ENCODE data around the gene PLXNB3.

PLXNB3 gene

GRCh38 chrX:153801669-153802068, 37.6 kb downstream of the PLXNB3 start:
- H3K27me3 ChIP-seq (ENCODE audit: insufficient read depth, low read length) = no peaks in the 10 kb centered on the region
- H3K9ac ChIP-seq (ENCODE audit: low read depth, low read length) = no peak overlapping the region
- H3K4me1 ChIP-seq (ENCODE audit: insufficient read depth, low read length) = no peaks in the 10 kb centered on the region
- no peak overlapping the region for H3K4me3 ChIP-seq (ENCODE audit: low read length)
- no peaks in the 10 kb centered on the region for H3K9me3 ChIP-seq (ENCODE audit: insufficient read depth, low read depth, low read length)
- peaks cover 30% of the 10 kb centered on the region for H3K36me3 ChIP-seq (ENCODE audit: insufficient read depth, low read length)
- WGBS = 90% methylated on average over 8 of the region's 8 CpGs
- H3K27ac ChIP-seq (ENCODE audit: low read depth, low read length) = no peak overlapping the region

GRCh38 chrX:153802513-153803045, 38.5 kb downstream of the PLXNB3 start:
- Histone ChIP-seq H3K4me1 (ENCODE audit: insufficient read depth, low read length) (no peaks in the 10 kb centered on the region), H3K27me3 (ENCODE audit: insufficient read depth, low read length) (no peaks in the 10 kb centered on the region), H3K27ac (ENCODE audit: low read depth, low read length) (no peak overlapping the region), H3K9ac (ENCODE audit: low read depth, low read length) (no peak overlapping the region), H3K9me3 (ENCODE audit: insufficient read depth, low read depth, low read length) (no peaks in the 10 kb centered on the region), H3K36me3 (ENCODE audit: insufficient read depth, low read length) (peaks cover 22% of the 10 kb centered on the region), H3K4me3 (ENCODE audit: low read length) (no peak overlapping the region)
- WGBS = 93% methylated on average over 14 of the region's 14 CpGs

GRCh38 chrX:153803211-153804099, 39.4 kb downstream of the PLXNB3 start:
- Histone ChIP-seq H3K9me3 (ENCODE audit: insufficient read depth, low read depth, low read length) (no peaks in the 10 kb centered on the region), H3K4me3 (ENCODE audit: low read length) (no peak overlapping the region), H3K9ac (ENCODE audit: low read depth, low read length) (no peak overlapping the region), H3K4me1 (ENCODE audit: insufficient read depth, low read length) (no peaks in the 10 kb centered on the region), H3K36me3 (ENCODE audit: insufficient read depth, low read length) (peaks cover 15% of the 10 kb centered on the region; the same call in 1 of the 2 replicates), H3K27me3 (ENCODE audit: insufficient read depth, low read length) (no peaks in the 10 kb centered on the region), H3K27ac (ENCODE audit: low read depth, low read length) (no peak overlapping the region)
- 96% methylated on average over 86 of the region's 87 CpGs for WGBS

- H3K27me3 ChIP-seq (ENCODE audit: insufficient read depth, low read length) = no peaks in the 10 kb centered on the region
- H3K9ac ChIP-seq (ENCODE audit: low read depth, low read length) = no peak overlapping the region
- no peak overlapping the region for H3K27ac ChIP-seq (ENCODE audit: low read depth, low read length)
- 95% methylated on average over 34 of the region's 34 CpGs for WGBS
- H3K36me3 ChIP-seq (ENCODE audit: insufficient read depth, low read length) = 0 out of 2 replicates have a peak, but pooled peaks cover 8% of the 10 kb centered on the region
- no peaks in the 10 kb centered on the region for H3K9me3 ChIP-seq (ENCODE audit: insufficient read depth, low read depth, low read length)
- H3K4me1 ChIP-seq (ENCODE audit: insufficient read depth, low read length) = no peaks in the 10 kb centered on the region
- H3K4me3 ChIP-seq (ENCODE audit: low read length) = no peak overlapping the region
These were observed 40.1 kb downstream of the PLXNB3 start for GRCh38 chrX:153804100-153804595.

GRCh38 chrX:153804621-153805020, 40.6 kb downstream of the PLXNB3 start:
- Histone ChIP-seq H3K27me3 (ENCODE audit: insufficient read depth, low read length) (no peaks in the 10 kb centered on the region), H3K36me3 (ENCODE audit: insufficient read depth, low read length) (0 out of 2 replicates have a peak, but pooled peaks cover 7% of the 10 kb centered on the region), H3K9me3 (ENCODE audit: insufficient read depth, low read depth, low read length) (no peaks in the 10 kb centered on the region), H3K27ac (ENCODE audit: low read depth, low read length) (no peak overlapping the region), H3K4me1 (ENCODE audit: insufficient read depth, low read length) (no peaks in the 10 kb centered on the region), H3K9ac (ENCODE audit: low read depth, low read length) (no peak overlapping the region), H3K4me3 (ENCODE audit: low read length) (no peak overlapping the region)
- 94% methylated on average over 25 of the region's 25 CpGs for WGBS

- Histone ChIP-seq H3K27ac (ENCODE audit: low read depth, low read length) (no peak overlapping the region), H3K27me3 (ENCODE audit: insufficient read depth, low read length) (no peaks in the 10 kb centered on the region), H3K9me3 (ENCODE audit: insufficient read depth, low read depth, low read length) (no peaks in the 10 kb centered on the region), H3K4me1 (ENCODE audit: insufficient read depth, low read length) (no peaks in the 10 kb centered on the region), H3K4me3 (ENCODE audit: low read length) (no peak overlapping the region), H3K36me3 (ENCODE audit: insufficient read depth, low read length) (0 out of 2 replicates have a peak, but pooled peaks cover 7% of the 10 kb centered on the region), H3K9ac (ENCODE audit: low read depth, low read length) (no peak overlapping the region)
- 92% methylated on average over 13 of the region's 13 CpGs for WGBS
These were observed 41.4 kb downstream of the PLXNB3 start for GRCh38 chrX:153805436-153805835.

- H3K4me3 ChIP-seq (ENCODE audit: low read length) = no peak overlapping the region
- WGBS = 95% methylated on average over 24 of the region's 28 CpGs
- no peaks in the 10 kb centered on the region; the same call in 1 of the 2 replicates for H3K4me1 ChIP-seq (ENCODE audit: insufficient read depth, low read length)
- H3K9me3 ChIP-seq (ENCODE audit: insufficient read depth, low read depth, low read length) = no peaks in the 10 kb centered on the region
- H3K27me3 ChIP-seq (ENCODE audit: insufficient read depth, low read length) = no peaks in the 10 kb centered on the region
- H3K36me3 ChIP-seq (ENCODE audit: insufficient read depth, low read length) = 0 out of 2 replicates have a peak, but pooled peaks cover 7% of the 10 kb centered on the region
- no peak overlapping the region for H3K27ac ChIP-seq (ENCODE audit: low read depth, low read length)
- H3K9ac ChIP-seq (ENCODE audit: low read depth, low read length) = no peak overlapping the region
These were observed 43.0 kb downstream of the PLXNB3 start for GRCh38 chrX:153806999-153807575.

- H3K4me1 ChIP-seq (ENCODE audit: insufficient read depth, low read length) = peaks cover 2% of the 10 kb centered on the region; the same call in 1 of the 2 replicates
- H3K36me3 ChIP-seq (ENCODE audit: insufficient read depth, low read length) = 0 out of 2 replicates have a peak, but pooled peaks cover 4% of the 10 kb centered on the region
- no peak overlapping the region for H3K4me3 ChIP-seq (ENCODE audit: low read length)
- H3K9ac ChIP-seq (ENCODE audit: low read depth, low read length) = no peak overlapping the region
- no peaks in the 10 kb centered on the region for H3K27me3 ChIP-seq (ENCODE audit: insufficient read depth, low read length)
- H3K27ac ChIP-seq (ENCODE audit: low read depth, low read length) = no peak overlapping the region
- H3K9me3 ChIP-seq (ENCODE audit: insufficient read depth, low read depth, low read length) = no peaks in the 10 kb centered on the region
- 94% methylated on average over 19 of the region's 19 CpGs for WGBS
These were observed 43.9 kb downstream of the PLXNB3 start for GRCh38 chrX:153807976-153808375.

- Histone ChIP-seq H3K27ac (ENCODE audit: low read depth, low read length) (no peak overlapping the region), H3K4me1 (ENCODE audit: insufficient read depth, low read length) (peaks cover 2% of the 10 kb centered on the region; the same call in 1 of the 2 replicates), H3K9me3 (ENCODE audit: insufficient read depth, low read depth, low read length) (no peaks in the 10 kb centered on the region), H3K27me3 (ENCODE audit: insufficient read depth, low read length) (no peaks in the 10 kb centered on the region), H3K9ac (ENCODE audit: low read depth, low read length) (no peak overlapping the region), H3K4me3 (ENCODE audit: low read length) (no peak overlapping the region), H3K36me3 (ENCODE audit: insufficient read depth, low read length) (no peaks in the 10 kb centered on the region)
- WGBS = 55% methylated on average over 14 of the region's 14 CpGs
These were observed 48.2 kb downstream of the PLXNB3 start for GRCh38 chrX:153812220-153812619.

GRCh38 chrX:153813161-153813560, 49.1 kb downstream of the PLXNB3 start:
- H3K36me3 ChIP-seq (ENCODE audit: insufficient read depth, low read length) = no peaks in the 10 kb centered on the region
- H3K27ac ChIP-seq (ENCODE audit: low read depth, low read length) = no peak overlapping the region
- peaks cover 2% of the 10 kb centered on the region; the same call in 1 of the 2 replicates for H3K4me1 ChIP-seq (ENCODE audit: insufficient read depth, low read length)
- H3K27me3 ChIP-seq (ENCODE audit: insufficient read depth, low read length) = no peaks in the 10 kb centered on the region
- no peaks in the 10 kb centered on the region for H3K9me3 ChIP-seq (ENCODE audit: insufficient read depth, low read depth, low read length)
- no peak overlapping the region for H3K4me3 ChIP-seq (ENCODE audit: low read length)
- 93% methylated on average over 5 of the region's 5 CpGs for WGBS
- H3K9ac ChIP-seq (ENCODE audit: low read depth, low read length) = no peak overlapping the region

All from HUES64 (cell line).